IPS DF 19.7 (cell line): Measurements from ENCODE around the gene ATP2B2.

ENCODE experiments used
- DNase-seq: peaks from one replicate; pipeline ENCODE4 v3.0.0-alpha.2; 2013; ENCODE audit warnings: low read depth, low spot score

Gene ATP2B2

DNA sequence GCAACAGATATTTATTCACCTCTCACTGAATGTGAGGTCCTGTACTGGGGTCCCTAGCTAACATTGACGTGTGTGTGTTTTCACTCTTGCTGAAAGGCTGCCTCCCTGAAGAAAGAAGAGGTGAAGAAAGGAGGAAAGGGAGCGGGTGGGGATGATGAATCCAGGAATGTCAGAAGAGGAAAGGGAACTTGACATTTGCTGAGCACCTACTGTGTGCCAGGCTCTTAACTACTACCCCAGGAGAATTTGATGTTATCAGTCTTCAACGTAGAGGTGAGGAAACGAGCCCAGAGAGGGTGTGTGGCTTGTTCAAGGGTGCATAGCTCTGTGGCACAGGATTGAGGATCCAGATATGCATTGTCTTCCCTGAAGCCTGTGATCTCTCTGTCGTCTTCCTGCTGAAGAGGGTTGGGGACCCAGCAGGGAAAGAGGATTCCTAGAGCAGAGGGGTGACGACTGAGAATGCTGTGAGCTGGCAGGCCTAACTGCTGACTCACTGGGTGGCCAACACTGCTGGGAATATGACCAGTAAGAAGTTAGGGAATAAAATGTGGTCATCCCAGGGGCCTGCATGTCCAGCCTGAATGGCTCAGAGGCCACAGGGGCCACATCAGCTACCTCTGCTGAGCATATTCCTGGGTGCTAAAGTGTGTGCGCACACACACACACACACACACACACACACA, 6.6 kb upstream of the ATP2B2 start:
- DNase-seq = no peak

DNA sequence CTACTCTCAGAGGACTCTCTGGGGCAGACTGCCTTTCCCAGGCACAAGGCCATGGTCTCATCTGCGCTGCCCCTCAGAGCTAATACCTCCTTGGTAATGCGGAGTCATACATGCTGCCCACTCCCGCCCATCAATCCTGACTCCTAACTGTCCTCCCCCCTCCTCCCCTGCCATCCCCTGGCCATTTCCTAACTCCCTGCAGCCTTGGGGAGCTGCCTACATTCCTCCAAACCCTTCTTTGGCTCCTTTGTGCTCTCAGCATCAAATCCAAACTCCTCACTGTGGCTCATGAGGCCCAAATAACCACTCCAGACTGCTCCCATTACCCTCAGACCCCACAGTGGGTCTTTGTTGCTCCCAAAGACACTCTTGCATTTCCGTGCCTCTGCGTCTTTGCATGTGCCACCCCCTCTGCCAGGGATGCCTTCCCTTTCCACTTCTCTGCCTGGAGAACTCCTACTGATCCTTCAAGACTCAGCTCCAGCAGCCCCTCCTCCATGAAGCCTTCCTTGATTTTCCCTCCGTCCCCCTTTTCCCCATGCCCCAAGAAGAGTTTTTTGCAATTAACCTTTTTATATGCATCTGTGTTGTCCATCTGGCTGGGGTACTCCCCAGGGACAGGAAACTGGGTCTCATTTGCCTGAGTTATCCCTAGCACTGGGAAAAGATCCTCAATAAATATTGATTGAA, 5.5 kb upstream of the ATP2B2 start:
- DNase-seq = no peak

DNA sequence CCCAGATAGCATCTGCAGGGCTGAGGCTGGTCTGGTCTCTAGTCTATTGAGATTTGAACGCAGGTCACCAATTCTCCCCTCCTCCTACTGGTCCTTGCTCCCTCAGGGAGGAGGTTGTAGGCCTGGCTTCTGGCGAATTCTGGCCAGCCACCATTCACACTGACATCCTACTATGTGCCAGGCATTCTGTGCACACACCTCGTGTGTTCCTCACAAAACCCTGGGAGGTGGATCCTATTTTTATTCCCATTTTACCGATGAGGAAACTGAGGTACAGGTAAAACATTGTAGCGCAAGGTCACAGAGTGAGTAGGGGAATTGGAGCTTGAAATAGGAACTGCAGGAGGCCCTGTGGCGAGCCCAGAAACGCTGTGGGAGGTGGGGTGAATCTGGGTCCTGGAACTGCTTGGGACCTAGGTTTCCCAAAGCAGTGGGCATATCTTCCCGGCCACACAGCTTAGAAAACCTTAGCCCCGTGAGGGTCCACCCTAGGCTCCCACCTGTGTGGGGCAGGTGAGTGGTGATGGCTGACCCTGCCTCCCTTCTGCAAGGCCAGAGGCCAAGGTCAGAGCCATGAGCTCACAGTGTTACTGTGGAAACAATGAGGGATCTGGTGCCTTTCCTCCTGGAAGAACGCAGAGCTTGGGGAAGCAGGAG, 4.8 kb upstream of the ATP2B2 start:
- DNase-seq = no peak

DNA sequence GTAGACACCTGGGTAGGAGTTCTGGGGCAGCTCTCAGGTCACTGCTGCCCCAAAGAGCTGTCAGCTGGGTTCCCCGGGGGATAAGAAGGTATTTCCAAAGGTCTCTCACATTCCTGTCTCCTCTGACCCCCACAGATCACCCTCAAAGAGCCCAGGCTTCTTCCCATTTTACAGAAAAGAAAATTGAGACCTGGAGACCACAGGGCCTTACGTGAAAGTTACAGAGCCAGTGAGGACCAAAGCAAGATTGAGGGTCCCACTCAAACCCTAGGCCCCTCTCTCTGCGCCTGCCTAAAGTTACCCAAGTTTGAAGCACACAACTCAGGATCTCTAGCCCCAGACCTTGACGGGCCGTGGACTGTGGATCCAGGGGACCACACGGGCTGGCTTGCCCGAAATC, 3.9 kb upstream of the ATP2B2 start:
- DNase-seq = no peak

DNA sequence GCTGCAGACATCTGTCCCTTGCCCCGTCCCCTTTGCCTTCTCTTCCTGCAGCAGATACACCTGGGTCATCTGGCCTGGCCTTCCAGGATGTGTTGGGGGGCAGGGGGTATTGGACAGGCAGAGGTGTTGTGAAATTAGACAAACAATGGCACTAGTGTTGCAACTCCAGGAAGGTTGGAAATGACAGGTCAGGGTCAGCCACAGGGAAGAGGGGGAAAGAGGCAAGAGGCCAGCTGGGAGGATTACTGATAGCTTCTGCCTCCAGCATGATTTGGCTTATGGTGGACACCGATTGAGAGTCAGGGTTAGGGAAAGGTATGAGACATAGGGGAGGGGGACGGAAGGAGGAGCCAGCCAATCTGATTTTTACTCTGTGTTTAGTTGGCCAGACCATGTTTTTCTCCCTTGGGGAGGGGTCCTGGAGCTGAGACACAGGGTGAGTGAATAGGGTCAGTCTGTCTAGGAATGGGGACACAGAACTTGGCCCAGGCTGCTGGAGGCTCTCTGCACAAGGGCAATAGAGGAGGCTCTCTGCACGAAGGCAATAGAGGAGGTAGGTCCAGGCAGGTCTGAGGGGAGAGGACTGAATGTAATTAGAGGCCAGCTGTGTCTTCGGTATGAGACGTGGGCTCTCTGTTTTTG, 3.4 kb upstream of the ATP2B2 start:
- DNase-seq = no peak

DNA sequence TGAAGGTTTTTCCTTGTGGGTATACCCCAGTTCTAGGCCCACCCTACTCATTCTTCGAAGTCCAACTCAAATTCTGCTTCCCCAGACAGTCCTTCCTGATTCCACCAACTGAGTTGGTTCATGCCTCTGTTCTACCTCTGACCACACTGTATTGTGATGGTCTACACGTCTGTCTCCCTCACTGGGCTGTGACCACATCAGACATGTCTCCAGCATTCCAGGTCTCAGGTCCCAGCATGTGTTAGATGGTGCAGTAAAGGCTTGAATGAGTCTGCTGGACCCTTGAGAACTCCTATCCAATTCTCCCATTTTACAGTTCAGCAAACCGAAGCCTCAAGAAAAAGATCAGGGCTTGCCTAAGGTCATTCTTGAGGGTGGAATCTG, 2.8 kb upstream of the ATP2B2 start:
- no peak for DNase-seq

DNA sequence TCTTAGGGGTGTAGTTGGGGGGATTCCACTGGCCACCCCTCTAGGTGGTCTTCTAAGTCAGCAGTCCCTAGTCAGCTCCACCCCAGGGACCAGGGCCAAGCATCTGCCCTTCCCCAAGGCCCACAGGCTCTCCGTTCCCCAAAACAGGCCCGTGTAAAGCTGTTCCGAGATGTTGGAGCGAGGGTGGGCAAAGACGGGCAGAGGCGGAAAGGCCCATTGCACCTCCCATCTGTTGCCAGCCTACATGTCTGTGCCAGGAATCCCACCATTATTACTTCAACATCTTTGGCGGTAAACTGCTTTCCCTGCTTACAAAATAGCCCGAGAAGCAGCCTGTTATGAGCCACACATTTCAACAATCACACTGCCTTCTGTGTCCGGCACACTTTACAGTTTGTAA, 1.9 kb upstream of the ATP2B2 start:
- no peak for DNase-seq

DNA sequence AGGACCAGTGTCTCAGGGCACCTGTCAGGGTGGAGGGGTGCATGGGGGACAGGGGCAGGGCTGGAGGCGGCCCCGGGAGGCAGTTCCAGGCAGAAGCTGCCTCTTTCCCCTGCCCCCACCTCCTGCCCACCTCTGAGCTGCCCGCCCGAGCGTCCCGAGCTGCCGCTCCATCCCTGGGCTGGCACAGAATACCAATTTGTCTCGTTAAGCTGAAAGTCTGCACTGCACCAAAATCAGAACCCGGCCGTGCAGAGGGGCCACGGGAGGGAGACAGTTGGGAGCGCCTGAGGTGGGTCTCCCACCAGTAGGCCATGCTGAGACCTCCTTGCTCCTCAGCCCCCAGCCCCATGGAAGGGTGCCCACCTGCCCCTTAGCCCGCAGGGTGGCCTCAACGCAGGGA, 1.3 kb upstream of the ATP2B2 start:
- DNase-seq = no peak

DNA sequence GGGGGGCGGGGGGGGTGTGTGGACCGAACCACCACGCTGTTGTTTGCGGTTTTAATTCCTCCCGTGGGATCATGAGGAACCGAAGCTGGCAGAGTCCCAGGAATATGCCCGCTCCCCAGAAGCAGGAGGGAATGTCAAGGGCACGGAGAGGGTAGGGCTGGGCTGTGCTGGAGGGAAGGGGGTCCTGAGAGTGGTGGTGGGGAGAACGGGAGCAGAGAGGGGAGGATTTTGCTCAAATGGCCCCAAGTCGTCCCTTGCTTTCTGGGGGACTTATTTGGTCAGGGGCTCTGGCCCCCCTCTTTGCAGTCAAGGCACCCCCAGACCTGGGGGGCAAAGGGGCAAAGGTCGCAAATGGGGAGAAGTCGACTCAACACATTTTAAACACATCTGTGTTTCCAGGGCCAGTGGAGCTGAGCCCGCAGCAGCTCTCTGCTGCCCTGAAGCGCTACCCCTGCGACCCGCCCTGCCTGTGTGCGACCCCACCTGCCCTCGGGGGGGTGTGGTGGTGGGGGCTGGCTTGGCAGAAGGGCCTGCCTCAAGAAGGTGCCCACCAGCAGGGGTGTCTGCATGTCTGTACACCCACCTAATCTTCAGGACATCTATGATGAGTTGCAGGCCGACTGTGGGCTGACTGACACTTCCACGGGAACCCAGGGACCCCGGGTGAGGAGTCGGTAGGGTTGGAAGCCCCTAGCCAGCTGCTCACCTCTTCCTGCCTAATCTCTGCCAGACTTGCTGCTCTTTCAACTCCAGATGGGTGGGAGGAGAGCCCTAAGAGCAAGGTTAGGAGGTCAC, 602 bp upstream of the ATP2B2 start:
- DNase-seq = no peak

DNA sequence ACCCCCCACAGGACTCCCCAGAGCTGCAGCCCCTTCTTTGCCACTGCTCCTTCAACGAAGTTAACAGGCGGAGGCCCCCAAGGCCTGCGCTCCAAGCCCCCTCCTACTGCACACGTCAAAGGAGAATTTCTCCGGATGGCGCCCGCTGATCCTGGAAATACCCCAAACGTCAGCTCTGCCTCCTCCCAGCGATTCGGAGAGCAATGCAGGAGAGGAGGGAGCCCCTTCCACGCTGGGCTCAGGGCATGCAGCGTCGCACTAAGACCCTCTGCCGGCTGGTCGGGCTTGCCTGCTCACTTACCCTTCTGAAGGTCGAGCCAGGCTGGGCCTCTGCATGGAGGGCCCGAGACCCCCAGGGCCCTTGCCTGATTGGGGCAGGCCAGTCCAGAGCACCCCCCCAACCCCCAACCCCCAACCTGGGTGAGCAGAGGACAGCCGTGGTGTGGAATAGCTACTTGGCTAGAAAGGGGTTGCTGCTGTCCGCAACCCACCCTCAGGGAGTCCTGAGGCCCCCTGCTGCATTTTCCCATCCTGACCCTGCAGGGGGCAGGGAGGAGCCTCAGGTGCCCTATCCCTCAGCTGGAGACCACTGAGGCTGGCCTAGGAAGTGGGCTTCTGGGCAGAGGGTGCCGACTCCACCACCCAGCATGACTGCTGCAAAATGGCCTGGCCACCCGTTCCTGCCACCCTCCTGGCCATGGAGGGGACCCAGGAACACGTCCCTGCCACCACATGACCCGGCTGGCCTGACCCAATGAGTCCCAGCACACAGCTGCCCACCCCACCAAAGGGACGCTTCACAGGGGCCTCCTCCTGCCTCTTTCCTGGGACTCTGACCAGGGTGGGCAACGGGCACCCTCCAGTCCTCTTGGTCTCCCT, 976 bp downstream of the ATP2B2 start:
- no peak for DNase-seq

DNA sequence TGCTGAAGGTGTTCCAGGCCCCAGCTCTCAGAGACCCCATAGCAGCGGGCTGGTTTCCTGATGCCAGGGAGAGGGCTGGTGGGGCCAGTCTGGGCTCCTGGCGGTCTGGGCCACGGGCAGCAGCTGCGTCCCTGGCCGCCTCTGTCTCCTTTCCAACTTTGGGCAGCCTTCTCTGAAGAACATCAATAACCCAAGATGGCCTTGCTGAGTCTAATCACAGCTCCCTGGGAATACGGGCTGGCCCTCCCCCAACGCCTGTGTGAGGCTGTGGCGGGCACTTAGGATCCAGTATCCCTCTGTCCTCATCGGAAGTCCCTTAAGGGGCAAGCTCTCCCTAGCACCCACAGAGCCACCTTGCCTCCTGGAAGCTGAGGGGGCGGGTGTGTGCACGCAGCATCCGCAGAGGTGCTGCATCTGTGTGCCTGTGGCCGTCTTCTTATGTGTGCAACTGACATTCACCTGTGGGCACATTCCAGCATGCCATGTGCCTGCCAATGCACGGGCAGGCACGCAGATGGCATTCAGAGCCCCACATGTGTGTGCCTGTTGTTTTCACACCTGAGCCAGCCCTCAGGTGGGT, 2.1 kb downstream of the ATP2B2 start:
- no peak for DNase-seq

DNA sequence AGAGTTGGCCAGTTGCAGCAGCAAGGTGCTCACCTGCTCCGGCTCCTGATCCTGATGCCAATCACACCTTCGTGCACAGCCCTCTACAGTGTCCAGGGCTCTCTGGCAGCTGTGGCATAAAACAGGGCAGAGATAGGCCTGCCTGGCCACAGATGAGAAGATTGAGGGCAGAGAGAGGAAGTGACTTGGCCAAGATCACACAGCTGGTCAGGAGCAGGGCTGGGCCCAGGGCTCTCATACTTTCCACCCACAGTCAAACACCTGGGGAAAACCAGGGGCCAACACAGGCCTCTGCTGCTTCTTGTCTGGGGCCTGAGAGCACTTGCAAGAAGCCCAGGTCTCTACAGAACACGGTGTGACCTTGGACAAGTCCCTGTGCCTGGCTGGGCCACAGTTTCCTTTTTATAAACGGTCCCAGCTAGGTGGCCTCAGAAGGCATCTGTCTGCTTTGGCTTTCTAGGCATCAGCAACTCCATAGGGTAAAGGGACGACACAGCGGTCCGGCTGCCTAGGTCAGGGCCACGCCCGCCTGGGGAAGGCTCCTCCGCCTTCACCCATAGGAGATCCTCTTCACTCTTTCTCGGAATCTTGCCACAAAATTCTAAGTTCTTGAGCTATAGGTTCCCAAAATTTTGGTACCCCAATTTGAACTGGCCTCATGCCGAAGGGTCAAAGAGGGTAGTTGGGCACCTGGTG, 3.1 kb downstream of the ATP2B2 start:
- no peak for DNase-seq

DNA sequence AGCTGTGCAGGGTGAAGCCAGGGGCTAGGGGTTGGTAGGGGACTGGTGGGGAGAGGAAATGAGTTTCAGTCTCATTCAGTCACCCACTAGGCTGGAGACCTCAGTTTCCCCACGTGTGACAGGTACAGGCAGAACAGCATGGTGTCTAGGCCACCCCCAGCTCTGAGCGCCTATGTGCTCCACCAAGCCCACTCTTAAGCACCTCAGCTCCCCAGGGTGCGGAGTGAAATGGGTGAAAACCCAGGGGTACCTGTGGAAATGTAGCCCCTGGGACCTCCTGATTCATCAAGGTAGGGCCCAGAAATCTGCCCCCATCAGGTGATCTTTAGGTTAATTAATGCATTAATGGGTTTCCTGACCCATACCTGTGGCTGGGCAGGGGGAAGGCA, 3.7 kb downstream of the ATP2B2 start:
- no peak for DNase-seq

DNA sequence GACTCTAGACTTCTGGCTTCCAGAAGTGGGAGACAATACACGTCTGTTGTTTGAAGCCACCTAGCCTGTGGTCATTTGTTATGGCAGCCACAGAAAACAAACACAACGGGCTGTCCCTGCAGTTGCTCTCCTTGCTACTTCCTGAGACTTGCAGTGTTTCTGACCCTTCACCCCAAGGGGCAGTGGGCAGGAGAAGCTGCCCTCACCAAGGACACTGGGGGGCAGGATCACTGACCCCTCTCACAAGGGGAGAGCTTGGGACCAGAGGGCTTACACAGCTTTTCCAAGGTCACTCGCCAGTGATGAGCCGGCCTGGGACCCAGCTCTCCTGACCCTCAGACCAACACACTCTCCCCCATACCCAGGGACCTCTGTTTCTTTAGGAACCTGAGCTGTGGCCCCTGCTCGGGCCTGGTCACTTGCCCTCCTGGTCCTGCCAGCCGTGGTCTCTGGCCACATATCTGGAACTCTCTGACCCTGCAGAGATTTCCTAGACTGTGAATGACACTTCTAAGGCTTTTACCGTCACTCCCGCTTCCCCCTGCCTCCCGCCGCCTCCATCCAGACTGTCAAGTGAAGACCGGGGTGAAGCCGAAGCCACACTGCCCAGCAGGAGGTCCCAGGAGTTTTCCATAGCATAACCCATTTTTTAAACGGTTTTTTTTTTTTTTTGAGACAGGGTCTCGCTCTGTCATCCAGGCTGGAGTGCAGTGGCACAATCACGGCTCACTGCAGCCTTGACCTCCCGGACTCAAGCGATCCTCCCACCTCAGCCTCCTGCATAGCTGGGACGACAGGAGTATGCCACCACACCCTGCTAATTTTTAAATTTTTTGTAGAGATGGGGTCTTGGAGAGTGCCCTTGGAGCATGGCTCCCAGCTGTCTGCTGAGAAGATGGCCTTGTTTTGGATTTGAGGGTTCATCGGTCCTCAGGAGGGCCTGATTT, 4.4 kb downstream of the ATP2B2 start:
- DNase-seq = no peak

DNA sequence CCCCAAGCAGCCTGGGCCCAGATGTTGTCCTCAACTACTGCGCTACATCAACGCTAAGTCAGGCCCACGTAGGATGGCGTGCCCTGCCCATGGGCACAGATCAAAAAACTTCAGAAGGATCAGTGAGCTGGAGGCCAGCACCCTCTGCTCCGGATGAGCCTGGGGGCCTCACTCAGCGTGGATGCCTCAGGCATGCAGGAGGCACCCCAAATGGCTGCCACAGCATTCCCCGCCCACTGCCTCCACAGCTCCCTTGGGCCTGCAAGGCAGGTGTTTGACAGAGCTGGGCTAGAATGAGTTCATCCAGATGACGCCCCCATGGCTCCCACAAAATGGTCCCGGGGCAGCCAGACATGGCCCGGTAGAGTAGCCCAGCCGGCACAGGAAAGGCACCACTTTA, 7.1 kb downstream of the ATP2B2 start:
- no peak for DNase-seq

DNA sequence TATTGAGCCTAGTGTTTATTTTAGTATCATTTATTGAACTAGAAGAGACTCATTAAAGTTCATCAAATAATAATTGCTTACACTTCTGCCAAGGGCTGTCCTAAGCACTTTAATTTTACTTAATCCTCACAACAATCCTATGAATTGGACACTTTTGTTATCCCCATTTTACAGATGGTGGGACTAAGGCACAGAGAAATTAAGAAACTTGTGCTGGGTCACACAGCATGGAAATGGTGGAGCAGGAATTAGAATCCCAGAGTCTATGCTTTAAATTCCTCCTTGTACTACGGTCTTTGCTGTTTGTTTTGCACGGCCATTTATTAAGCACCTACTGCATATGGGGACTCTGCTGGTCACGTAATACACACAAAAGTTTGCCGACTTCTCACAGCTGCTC, 7.9 kb downstream of the ATP2B2 start:
- DNase-seq = no peak

DNA sequence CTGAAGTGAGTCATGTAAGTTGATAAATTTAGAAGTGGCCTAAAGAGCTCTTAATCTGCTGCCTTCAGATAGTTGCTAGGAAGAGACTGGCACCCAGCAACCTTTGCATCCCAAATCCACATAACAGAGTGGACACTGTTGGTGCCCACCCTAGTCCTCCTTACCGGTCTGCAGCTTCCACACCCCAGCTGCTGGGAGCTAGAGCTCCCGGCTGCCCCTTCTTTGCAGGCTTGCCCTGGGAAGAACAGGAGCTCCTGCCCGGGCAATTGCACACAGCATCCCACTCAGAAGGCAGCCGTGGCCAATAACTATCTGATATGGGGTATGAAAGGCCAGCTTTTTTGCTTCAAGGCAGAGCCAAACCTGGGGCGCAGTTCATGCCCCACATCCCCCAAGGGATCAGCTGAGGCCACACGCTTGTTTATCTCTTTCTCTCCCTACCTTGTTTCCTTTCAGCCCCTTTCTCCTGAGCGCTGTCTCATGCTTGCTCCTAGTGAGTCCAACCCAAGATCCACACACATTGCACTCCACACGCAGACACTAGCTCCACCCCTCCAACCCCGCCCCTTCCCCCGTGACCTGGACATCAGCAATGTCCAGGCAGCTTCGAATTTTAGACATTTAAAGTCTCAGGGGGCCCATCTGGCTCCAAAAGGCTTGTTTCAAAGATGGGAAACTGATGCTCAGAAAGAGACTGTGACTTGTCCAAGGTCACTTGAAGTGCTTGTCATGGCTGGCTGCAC, 9.1 kb downstream of the ATP2B2 start:
- no peak for DNase-seq

DNA sequence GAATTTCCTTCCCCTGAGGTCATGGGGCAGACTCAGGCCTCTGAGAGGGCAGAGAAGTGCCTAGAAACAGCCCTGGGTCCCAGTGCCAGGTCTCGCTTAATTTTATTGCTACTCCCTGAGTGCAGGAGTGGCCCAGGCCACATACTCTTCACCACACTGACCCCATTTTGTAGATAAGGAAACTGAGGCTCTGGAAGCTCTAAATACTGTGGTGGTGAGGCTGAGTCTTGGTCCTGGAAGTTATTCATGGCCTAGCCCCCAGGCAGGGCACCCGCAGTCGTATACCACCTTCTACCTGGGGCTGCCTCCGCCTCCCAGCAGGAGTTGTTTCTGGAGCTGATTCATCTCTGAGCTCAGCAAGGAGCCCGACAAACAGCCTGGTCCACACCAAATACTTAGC, 9.8 kb downstream of the ATP2B2 start:
- DNase-seq = no peak
